Chondrocyte (in vitro differentiated cells): Measurements from ENCODE around the gene ZNF473. TPM values are rescaled to one million over a fixed set of nuclear protein-coding genes. Genes with fewer than 3 reads are reported as not detected.
"Not testable (repeated sequence)": the region's sequence is repeated elsewhere in the genome, so short reads cannot be mapped to it uniquely, and the experiment has no call there.

Source experiments
- DNase-seq: peaks from one replicate; pipeline ENCODE4 v3.0.0; 2021; ENCODE audit warnings: mixed read lengths, low spot score
- H3K27ac Mint-ChIP-seq: one replicate; pipeline ENCODE4 v1.8.0; 2021; ENCODE audit warnings: mild to moderate bottlenecking, moderate library complexity, mixed read lengths; ENCODE audit not compliant: unreplicated experiment
- H3K27me3 Mint-ChIP-seq: 2 replicates; pipeline ENCODE4 v1.8.0; 2021; ENCODE audit warnings: low read depth, mixed read lengths
- H3K36me3 Mint-ChIP-seq: 2 replicates; pipeline ENCODE4 v1.8.0; 2021; ENCODE audit warnings: low read depth, mixed read lengths
- H3K4me1 Mint-ChIP-seq: 2 replicates; pipeline ENCODE4 v1.8.0; 2021; ENCODE audit warnings: low read depth, mild to moderate bottlenecking, mixed read lengths
- H3K4me3 Mint-ChIP-seq: one replicate; pipeline ENCODE4 v1.8.0; 2021; ENCODE audit warnings: mild to moderate bottlenecking, moderate library complexity, mixed read lengths; ENCODE audit not compliant: unreplicated experiment
- H3K9me3 Mint-ChIP-seq: 2 replicates; pipeline ENCODE4 v1.8.0; 2021; ENCODE audit warnings: low read depth, mixed read lengths
- CTCF ChIP-seq: fragments of 200-600 bp; sonication (generic); IDR thresholded peaks from 2 replicates; pipeline ENCODE4 v1.5.0; 2021; ENCODE audit warnings: antibody characterized with exemption, mild to moderate bottlenecking, moderate library complexity
- total RNA-seq: library from RNA; stranded (reverse); gene quantifications from 3 replicates; pipeline ENCODE4 v1.2.1, GENCODE V29; 2021

ZNF473 gene
- total RNA-seq, 1 donor from 2014 or later = 7.3 TPM

GRCh38 chr19:50067575-50067974 lies 41.8 kb downstream of the ZNF473 start:
- no peaks in the 10 kb centered on the region for H3K36me3 Mint-ChIP-seq
- no peaks in the 10 kb centered on the region for H3K9me3 Mint-ChIP-seq
- no peak overlapping the region for H3K4me3 Mint-ChIP-seq
- no peak for DNase-seq
- H3K27me3 Mint-ChIP-seq = peaks cover 5% of the 10 kb centered on the region
- no peak overlapping the region for H3K27ac Mint-ChIP-seq
- no peak for TF ChIP-seq CTCF
- H3K4me1 Mint-ChIP-seq = no peaks in the 10 kb centered on the region

GRCh38 chr19:50068382-50068781 lies 42.6 kb downstream of the ZNF473 start:
- H3K27me3 Mint-ChIP-seq, DNase-seq, H3K36me3 Mint-ChIP-seq, H3K4me1 Mint-ChIP-seq, H3K27ac Mint-ChIP-seq, H3K9me3 Mint-ChIP-seq, H3K4me3 Mint-ChIP-seq: not testable (repeated sequence)

GRCh38 chr19:50075076-50075475 lies 49.3 kb downstream of the ZNF473 start:
- not testable (repeated sequence) for H3K9me3 Mint-ChIP-seq, DNase-seq, H3K27ac Mint-ChIP-seq, H3K4me1 Mint-ChIP-seq, H3K27me3 Mint-ChIP-seq, H3K4me3 Mint-ChIP-seq, H3K36me3 Mint-ChIP-seq

GRCh38 chr19:50075644-50076372 lies 50.0 kb downstream of the ZNF473 start:
- not testable (repeated sequence) for H3K27ac Mint-ChIP-seq, H3K4me3 Mint-ChIP-seq, DNase-seq, H3K9me3 Mint-ChIP-seq, H3K36me3 Mint-ChIP-seq, H3K27me3 Mint-ChIP-seq, H3K4me1 Mint-ChIP-seq

GRCh38 chr19:50076581-50077355 lies 51.0 kb downstream of the ZNF473 start:
- not testable (repeated sequence) for DNase-seq, H3K27ac Mint-ChIP-seq, H3K4me1 Mint-ChIP-seq, H3K4me3 Mint-ChIP-seq, H3K36me3 Mint-ChIP-seq, H3K27me3 Mint-ChIP-seq, H3K9me3 Mint-ChIP-seq

GRCh38 chr19:50079014-50079413 lies 53.2 kb downstream of the ZNF473 start:
- H3K36me3 Mint-ChIP-seq, H3K4me3 Mint-ChIP-seq, H3K27me3 Mint-ChIP-seq, H3K27ac Mint-ChIP-seq, H3K4me1 Mint-ChIP-seq, DNase-seq, H3K9me3 Mint-ChIP-seq: not testable (repeated sequence)

- DNase-seq, H3K36me3 Mint-ChIP-seq, H3K27me3 Mint-ChIP-seq, H3K9me3 Mint-ChIP-seq, H3K4me3 Mint-ChIP-seq, H3K4me1 Mint-ChIP-seq, H3K27ac Mint-ChIP-seq: not testable (repeated sequence)
These were observed 58.6 kb downstream of the ZNF473 start for GRCh38 chr19:50084440-50084839.

- H3K4me1 Mint-ChIP-seq, H3K9me3 Mint-ChIP-seq, H3K27me3 Mint-ChIP-seq, DNase-seq, H3K27ac Mint-ChIP-seq, H3K36me3 Mint-ChIP-seq, H3K4me3 Mint-ChIP-seq: not testable (repeated sequence)
These were observed 61.3 kb downstream of the ZNF473 start for GRCh38 chr19:50087153-50087552.
